HG02642 (cell line): ENCODE data around the gene SYCE1L.
A peak's percentile ranks its signal among the peaks of the same experiment; 100 is the strongest.

Experiments
- ATAC-seq: cut with Tn5 transposase; IDR thresholded peaks from one replicate; pipeline ENCODE4 v1.9.1; 2021; ENCODE audit warnings: mild to moderate bottlenecking; ENCODE audit not compliant: unreplicated experiment, poor library complexity

SYCE1L gene

GRCh38 chr16:77195411-77195810 lies 3.8 kb upstream of the SYCE1L start:
- ATAC-seq, result no peak

- no peak for ATAC-seq
Measured at GRCh38 chr16:77197747-77198146, 1.5 kb upstream of the SYCE1L start.

GRCh38 chr16:77206533-77206932 lies 7.3 kb downstream of the SYCE1L start:
- no peak for ATAC-seq

- no peak for ATAC-seq
Measured at GRCh38 chr16:77207030-77207429, 7.8 kb downstream of the SYCE1L start.

GRCh38 chr16:77208382-77208781 lies 9.2 kb downstream of the SYCE1L start:
- no peak for ATAC-seq

- peak; percentile 74 for ATAC-seq
Measured at GRCh38 chr16:77211880-77212740, 12.9 kb downstream of the SYCE1L start.

GRCh38 chr16:77212741-77213541 lies 13.7 kb downstream of the SYCE1L start:
- ATAC-seq, result peak; percentile 85

- ATAC-seq, result no peak
Measured at GRCh38 chr16:77213542-77214106, 14.4 kb downstream of the SYCE1L start.

GRCh38 chr16:77214411-77215138 lies 15.4 kb downstream of the SYCE1L start:
- ATAC-seq, result no peak

GRCh38 chr16:77219437-77219836 lies 20.2 kb downstream of the SYCE1L start:
- ATAC-seq, result no peak

- ATAC-seq, result peak; percentile 52
Measured at GRCh38 chr16:77220427-77220826, 21.2 kb downstream of the SYCE1L start.

- ATAC-seq, result no peak
Measured at GRCh38 chr16:77221482-77221881, 22.3 kb downstream of the SYCE1L start.

GRCh38 chr16:77223184-77223583 lies 24.0 kb downstream of the SYCE1L start:
- peak; percentile 42 for ATAC-seq

GRCh38 chr16:77225182-77225581 lies 26.0 kb downstream of the SYCE1L start:
- no peak for ATAC-seq

GRCh38 chr16:77227745-77228144 lies 28.5 kb downstream of the SYCE1L start:
- ATAC-seq, result peak; percentile 76

- no peak for ATAC-seq
Measured at GRCh38 chr16:77231047-77231446, 31.8 kb downstream of the SYCE1L start.

GRCh38 chr16:77233799-77234519 lies 34.8 kb downstream of the SYCE1L start:
- ATAC-seq, result no peak

- no peak for ATAC-seq
Measured at GRCh38 chr16:77234611-77235010, 35.4 kb downstream of the SYCE1L start.

GRCh38 chr16:77236063-77236511 lies 36.9 kb downstream of the SYCE1L start:
- peak; percentile 99 for ATAC-seq

- no peak for ATAC-seq
Measured at GRCh38 chr16:77238593-77238992, 39.4 kb downstream of the SYCE1L start.
